ENCODE measurements around the gene MYRF.
A peak's percentile ranks its signal among the peaks of the same experiment; 100 is the strongest.

MYRF gene

GRCh38 chr11:61752117-61752924 lies at the start of gene MYRF:
TSS of gene MYRF (plus strand) at chr11:61752636. CDS start at chr11:61752745, 109 bp downstream.
- peak; percentile 50 for DNase-seq (ENCODE audit: low spot score)

- DNase-seq (ENCODE audit: low spot score): no peak
Measured at GRCh38 chr11:61702701-61703312, 49.6 kb upstream of the MYRF start.

GRCh38 chr11:61704838-61705237 lies 47.6 kb upstream of the MYRF start:
- no peak for DNase-seq (ENCODE audit: low spot score)

GRCh38 chr11:61706452-61707400 lies 45.7 kb upstream of the MYRF start:
- DNase-seq (ENCODE audit: low spot score): no peak

GRCh38 chr11:61707574-61707973 lies 44.9 kb upstream of the MYRF start:
- peak; percentile 70 for DNase-seq (ENCODE audit: low spot score)

- DNase-seq (ENCODE audit: low spot score): no peak
Measured at GRCh38 chr11:61709110-61709509, 43.3 kb upstream of the MYRF start.

- no peak for DNase-seq (ENCODE audit: low spot score)
Measured at GRCh38 chr11:61709572-61709971, 42.9 kb upstream of the MYRF start.

GRCh38 chr11:61710019-61710418 lies 42.4 kb upstream of the MYRF start:
- no peak for DNase-seq (ENCODE audit: low spot score)

GRCh38 chr11:61711037-61711436 lies 41.4 kb upstream of the MYRF start:
- no peak for DNase-seq (ENCODE audit: low spot score)

- DNase-seq (ENCODE audit: low spot score): no peak
Measured at GRCh38 chr11:61711498-61711897, 40.9 kb upstream of the MYRF start.

- no peak for DNase-seq (ENCODE audit: low spot score)
Measured at GRCh38 chr11:61712314-61712713, 40.1 kb upstream of the MYRF start.

GRCh38 chr11:61712846-61713245 lies 39.6 kb upstream of the MYRF start:
- DNase-seq (ENCODE audit: low spot score): no peak

GRCh38 chr11:61713464-61713863 lies 39.0 kb upstream of the MYRF start:
- no peak for DNase-seq (ENCODE audit: low spot score)

GRCh38 chr11:61713906-61714305 lies 38.5 kb upstream of the MYRF start:
- DNase-seq (ENCODE audit: low spot score): no peak

GRCh38 chr11:61714316-61714715 lies 38.1 kb upstream of the MYRF start:
- no peak for DNase-seq (ENCODE audit: low spot score)

- no peak for DNase-seq (ENCODE audit: low spot score)
Measured at GRCh38 chr11:61714916-61715315, 37.5 kb upstream of the MYRF start.

GRCh38 chr11:61715867-61716266 lies 36.6 kb upstream of the MYRF start:
- DNase-seq (ENCODE audit: low spot score): no peak

- no peak for DNase-seq (ENCODE audit: low spot score)
Measured at GRCh38 chr11:61716478-61717285, 35.8 kb upstream of the MYRF start.

- DNase-seq (ENCODE audit: low spot score): no peak
Measured at GRCh38 chr11:61717286-61718033, 35.0 kb upstream of the MYRF start.

GRCh38 chr11:61718046-61718531 lies 34.3 kb upstream of the MYRF start:
- DNase-seq (ENCODE audit: low spot score): no peak
